GM12892 (cell line): ENCODE measurements around the gene LIPG.

Source experiments
- POLR2A ChIP-seq: IDR thresholded peaks from 2 replicates; pipeline ENCODE4 v1.6.1; 2011; ENCODE audit warnings: low read depth, low read length, control low read depth
- POLR2AphosphoS5 ChIP-seq: IDR thresholded peaks from 2 replicates; pipeline ENCODE4 v1.6.1; 2011; ENCODE audit warnings: low read depth, low read length, control low read depth
- TAF1 ChIP-seq: IDR thresholded peaks from 2 replicates; pipeline ENCODE4 v1.6.1; 2011; ENCODE audit warnings: low read depth, mild to moderate bottlenecking, control low read depth, low read length, borderline replicate concordance

- TF ChIP-seq POLR2AphosphoS5 (no peak), POLR2A (no peak), TAF1 (no peak)
Measured at GRCh38 chr18:49623571-49623970, 61.7 kb downstream of the LIPG start.
